Measurements from ENCODE around the gene MYL11.

The MYL11 gene

DNA sequence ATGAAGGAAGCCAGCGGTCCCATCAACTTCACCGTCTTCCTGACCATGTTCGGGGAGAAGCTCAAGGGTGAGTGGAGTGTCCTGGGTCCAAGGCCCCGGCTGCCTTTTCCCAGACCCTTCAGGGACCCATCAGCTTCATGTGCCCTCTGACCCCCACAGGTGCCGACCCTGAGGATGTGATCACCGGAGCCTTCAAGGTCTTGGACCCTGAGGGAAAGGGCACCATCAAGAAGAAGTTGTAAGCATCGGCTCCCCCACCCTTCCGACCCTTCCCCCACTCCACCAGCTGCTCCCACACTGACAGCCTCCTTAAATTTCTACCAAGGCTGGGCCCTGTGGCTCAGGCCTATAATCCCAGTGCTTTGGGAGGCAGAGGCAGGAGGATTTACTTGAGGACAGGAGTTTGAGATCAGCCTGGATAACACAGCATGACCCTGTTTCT lies 1.9 kb downstream of the MYL11 start:
- TF ChIP-seq, protein P1, sequence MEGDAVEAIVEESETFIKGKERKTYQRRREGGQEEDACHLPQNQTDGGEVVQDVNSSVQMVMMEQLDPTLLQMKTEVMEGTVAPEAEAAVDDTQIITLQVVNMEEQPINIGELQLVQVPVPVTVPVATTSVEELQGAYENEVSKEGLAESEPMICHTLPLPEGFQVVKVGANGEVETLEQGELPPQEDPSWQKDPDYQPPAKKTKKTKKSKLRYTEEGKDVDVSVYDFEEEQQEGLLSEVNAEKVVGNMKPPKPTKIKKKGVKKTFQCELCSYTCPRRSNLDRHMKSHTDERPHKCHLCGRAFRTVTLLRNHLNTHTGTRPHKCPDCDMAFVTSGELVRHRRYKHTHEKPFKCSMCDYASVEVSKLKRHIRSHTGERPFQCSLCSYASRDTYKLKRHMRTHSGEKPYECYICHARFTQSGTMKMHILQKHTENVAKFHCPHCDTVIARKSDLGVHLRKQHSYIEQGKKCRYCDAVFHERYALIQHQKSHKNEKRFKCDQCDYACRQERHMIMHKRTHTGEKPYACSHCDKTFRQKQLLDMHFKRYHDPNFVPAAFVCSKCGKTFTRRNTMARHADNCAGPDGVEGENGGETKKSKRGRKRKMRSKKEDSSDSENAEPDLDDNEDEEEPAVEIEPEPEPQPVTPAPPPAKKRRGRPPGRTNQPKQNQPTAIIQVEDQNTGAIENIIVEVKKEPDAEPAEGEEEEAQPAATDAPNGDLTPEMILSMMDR (IDR thresholded peaks at IDR 0.05; ENCODE audit: low read depth, low read length): no peak

GRCh38 chr16:30377050-30377811 lies 2.6 kb downstream of the MYL11 start:
- peak overlapping the region; percentile 62 for H3K4me3 ChIP-seq (ENCODE audit: low read depth, low read length)
- TF ChIP-seq, protein P1 (IDR thresholded peaks at IDR 0.05; ENCODE audit: low read depth, low read length): no peak

More for the DNA sequence above, 1.9 kb downstream of the MYL11 start:
- no peak overlapping the region for H3K4me3 ChIP-seq (ENCODE audit: low read depth, low read length)

DNA sequence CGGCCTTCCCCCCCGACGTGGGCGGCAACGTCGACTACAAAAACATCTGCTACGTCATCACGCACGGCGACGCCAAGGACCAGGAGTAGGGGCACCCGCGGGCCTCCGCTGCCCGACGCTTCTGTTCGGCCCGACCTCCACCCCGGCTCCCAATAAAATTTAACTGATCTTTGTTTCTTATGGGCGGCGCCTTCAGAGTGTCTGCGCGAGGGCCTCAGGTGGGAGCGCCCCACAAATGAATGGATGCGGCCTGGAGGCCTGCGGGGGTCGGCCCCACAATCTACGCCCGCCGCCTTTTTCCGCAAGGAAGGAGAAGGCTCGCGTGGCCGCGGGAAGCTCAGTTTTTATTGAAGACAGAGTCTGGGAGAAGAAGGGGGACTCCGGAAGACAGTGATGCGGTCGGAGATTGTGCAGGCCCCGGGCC lies 3.2 kb downstream of the MYL11 start:
- peak overlapping the region; percentile 62 for H3K4me3 ChIP-seq (ENCODE audit: low read depth, low read length)
- TF ChIP-seq, protein P1 (IDR thresholded peaks at IDR 0.05; ENCODE audit: low read depth, low read length): no peak

DNA sequence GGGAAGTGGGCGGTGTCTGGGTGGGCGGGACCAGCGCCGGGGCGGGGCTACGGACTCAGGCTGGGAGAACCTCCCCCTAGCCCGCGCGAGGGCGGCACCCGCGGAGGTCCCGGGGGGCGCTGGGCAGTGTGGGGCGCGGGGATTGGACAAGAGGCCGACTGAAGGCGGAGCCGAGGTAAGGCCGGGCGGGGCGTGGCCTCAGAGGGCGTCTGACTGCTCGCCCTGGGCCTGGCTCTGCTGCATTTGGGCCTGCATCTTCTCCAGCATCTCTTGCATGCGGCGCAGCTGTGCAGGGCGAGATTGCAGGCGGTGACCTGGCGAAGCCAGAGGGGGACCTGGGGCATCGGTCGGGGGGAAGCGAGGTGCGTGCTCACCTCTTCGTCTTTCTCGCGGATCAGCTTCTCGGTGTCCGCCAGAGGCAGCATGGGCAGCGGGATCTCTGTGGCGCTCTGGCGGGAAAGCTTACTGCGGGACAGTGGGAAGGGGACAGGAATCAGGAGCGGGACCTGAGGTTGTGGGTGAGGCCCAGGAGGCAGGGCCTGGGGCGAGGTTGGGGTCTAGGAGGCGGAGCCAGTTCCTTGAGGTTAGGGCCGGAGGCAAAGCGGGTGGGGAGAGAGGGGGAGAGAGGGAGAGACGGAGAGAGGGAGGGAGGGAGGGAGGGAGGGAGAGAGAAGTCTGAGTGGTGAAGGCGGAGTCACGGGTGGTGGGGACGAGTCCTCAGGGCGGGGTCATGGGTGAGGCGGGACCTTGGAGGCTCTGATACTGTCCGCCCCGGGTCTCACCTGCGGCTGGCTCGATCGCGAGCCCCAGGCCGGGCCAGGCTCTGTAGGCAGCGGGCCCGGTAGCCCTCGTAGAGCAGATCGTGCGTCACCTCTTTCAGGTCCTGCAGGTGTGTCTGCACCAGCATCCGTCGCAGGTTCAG lies 3.9 kb downstream of the MYL11 start:
- TF ChIP-seq, protein P1 (IDR thresholded peaks at IDR 0.05; ENCODE audit: low read depth, low read length): no peak
- H3K4me3 ChIP-seq (ENCODE audit: low read depth, low read length): peak overlapping the region; percentile 76

- H3K4me3 ChIP-seq (ENCODE audit: low read depth, low read length): peak overlapping the region; percentile 76
Measured at GRCh38 chr16:30379158-30379783, 4.7 kb downstream of the MYL11 start.

DNA sequence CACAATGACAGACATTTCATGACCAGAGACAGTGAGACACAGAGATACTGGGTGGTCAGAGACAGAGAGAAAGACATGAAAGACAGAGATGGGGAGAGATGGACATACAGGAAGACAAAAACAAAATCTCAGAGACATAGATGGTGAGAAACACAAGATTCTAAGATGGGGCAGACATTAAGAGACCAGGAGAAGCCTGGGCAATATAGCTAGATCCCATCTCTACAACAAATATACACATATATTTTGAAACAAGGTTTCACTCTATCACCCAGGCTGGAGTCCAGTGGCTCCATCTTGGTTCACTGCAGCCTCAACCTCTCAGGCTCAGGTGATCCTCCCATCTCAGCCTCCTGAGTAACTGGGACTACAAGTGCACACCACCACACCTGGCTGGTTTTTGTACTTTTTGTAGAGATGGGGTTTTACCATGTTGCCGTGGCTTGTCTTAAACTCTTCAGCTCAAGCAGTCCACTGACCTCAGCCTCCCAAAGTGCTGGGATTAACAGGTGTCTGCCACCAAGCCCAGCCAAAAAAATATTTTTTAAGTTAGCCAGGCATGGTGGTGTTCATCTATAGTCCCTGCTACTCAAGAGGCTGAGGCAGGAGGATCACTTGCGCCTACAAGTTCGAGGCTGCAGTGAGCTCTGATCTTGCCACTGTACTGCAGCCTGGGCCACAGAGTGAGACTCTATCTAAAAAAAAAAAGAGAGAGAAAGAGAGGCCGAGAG lies 5.6 kb downstream of the MYL11 start:
- H3K4me3 ChIP-seq (ENCODE audit: low read depth, low read length): no peak overlapping the region
- TF ChIP-seq, protein P1 (IDR thresholded peaks at IDR 0.05; ENCODE audit: low read depth, low read length): no peak

More at GRCh38 chr16:30379158-30379783, 4.7 kb downstream of the MYL11 start:
- TF ChIP-seq, protein P1 (IDR thresholded peaks at IDR 0.05; ENCODE audit: low read depth, low read length): no peak
